Mucosa of descending colon (tissue), 3 donors: ENCODE results near the gene BORCS6. TPM values are rescaled to one million over a fixed set of nuclear protein-coding genes. Genes with fewer than 3 reads are reported as not detected.

Experiments used
- ATAC-seq: fragments of 200-7000 bp; cut with Tn5 transposase; one replicate; pipeline ENCODE4 v1.9.1; 2020; ENCODE audit warnings: mild to moderate bottlenecking, moderate library complexity
- DNase-seq, 3 donors: peaks; one replicate each; pipeline ENCODE4 v3.0.0-alpha.2; 2020
- H3K36me3 ChIP-seq: fragments of 200-600 bp; one replicate; pipeline ENCODE4 v1.8.0; 2021; ENCODE audit warnings: low read depth, mild to moderate bottlenecking
- H3K4me1 ChIP-seq: fragments of 200-600 bp; one replicate; pipeline ENCODE4 v1.8.0; 2021; ENCODE audit warnings: low read depth, mild to moderate bottlenecking
- H3K4me3 ChIP-seq: fragments of 200-600 bp; one replicate; pipeline ENCODE4 v1.8.0; 2021; ENCODE audit warnings: mild to moderate bottlenecking
- H3K9me3 ChIP-seq: fragments of 200-600 bp; one replicate; pipeline ENCODE4 v1.8.0; 2021; ENCODE audit warnings: mild to moderate bottlenecking
- CTCF ChIP-seq: fragments of 200-600 bp; IDR thresholded peaks from one replicate; pipeline ENCODE4 v1.8.0; 2022; ENCODE audit warnings: antibody characterized with exemption, mild to moderate bottlenecking
- intact Hi-C, 2 donors: fragments of 100-400 bp; cut with DNase I in 1 of 2; cut with micrococcal nuclease in 1 of 2; formaldehyde crosslinking; loops; one replicate each; pipeline versions ENCODE4 v1.11.0 to v1.11.1; 2022; cut with DNase I, micrococcal nuclease
- total RNA-seq, 3 donors: library from RNA; stranded (reverse); fragmentation: NEBNext Ultra II Directional in 2 of 3; extraction: Animal tissue kit (Norgen Biotek cat#: 25700) in 2 of 3; gene quantifications; one replicate each; pipeline versions ENCODE4 v1.2.1 to v1.2.4, GENCODE V29; 2021 to 2023
- donor health status: DM: no; HTN: no; CAD: no; lungs with moderate emphysema.
- donor health status: DM: no; HTN: no; CAD: no.
- donor health status: DM: no; HTN: yes; CAD: no.

The BORCS6 gene
- total RNA-seq, 3 donors from 2014 or later = 10.5 to 11.4 (median 11.0) TPM

DNA sequence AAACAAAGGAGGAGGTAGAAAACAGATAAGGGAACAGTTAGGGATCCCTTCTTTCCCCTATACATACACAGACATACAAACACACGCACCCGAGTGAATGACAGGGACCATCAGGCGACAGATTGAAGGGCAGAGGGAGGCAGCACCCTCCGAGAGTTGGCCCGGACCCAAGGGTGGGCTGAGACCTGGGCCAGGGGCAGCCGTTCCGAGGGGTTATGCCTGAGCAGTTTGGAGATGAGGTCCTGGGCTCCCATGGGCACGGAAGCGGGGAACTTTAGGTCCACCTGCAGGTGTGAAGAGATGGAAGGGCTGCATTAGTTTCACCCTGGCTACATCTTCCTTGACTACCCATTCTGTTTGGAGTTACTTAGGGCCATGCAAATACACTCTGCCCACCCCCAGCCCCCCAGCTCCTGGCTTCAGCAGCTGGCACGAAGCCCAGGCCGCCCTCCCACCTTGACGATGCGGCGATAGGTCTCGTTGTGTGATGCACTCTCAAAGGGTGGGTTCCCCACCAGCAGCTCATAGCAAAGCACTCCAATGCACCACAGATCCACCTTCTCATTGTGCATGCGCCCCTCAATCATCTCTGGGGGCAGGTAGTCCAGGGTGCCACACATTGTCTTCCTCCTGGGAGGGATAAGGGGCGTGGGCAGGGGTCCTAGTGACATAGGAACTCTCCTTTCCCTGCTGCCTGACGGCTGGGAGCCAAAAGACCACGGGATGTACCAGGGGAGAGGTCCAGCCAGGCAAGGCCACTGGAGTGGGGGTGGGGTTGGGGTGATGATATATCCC, 15.0 kb upstream of the BORCS6 start:
- ATAC-seq (no peak), DNase-seq (peak in 1 of 3 donors; percentile 53)
- H3K4me1 ChIP-seq = peaks cover 2% of the 10 kb centered on the region
- intact Hi-C loops = no loop called here
- H3K4me3 ChIP-seq = no peak overlapping the region
- no peaks in the 10 kb centered on the region for H3K9me3 ChIP-seq
- TF ChIP-seq CTCF = no peak
- H3K36me3 ChIP-seq = no peaks in the 10 kb centered on the region

DNA sequence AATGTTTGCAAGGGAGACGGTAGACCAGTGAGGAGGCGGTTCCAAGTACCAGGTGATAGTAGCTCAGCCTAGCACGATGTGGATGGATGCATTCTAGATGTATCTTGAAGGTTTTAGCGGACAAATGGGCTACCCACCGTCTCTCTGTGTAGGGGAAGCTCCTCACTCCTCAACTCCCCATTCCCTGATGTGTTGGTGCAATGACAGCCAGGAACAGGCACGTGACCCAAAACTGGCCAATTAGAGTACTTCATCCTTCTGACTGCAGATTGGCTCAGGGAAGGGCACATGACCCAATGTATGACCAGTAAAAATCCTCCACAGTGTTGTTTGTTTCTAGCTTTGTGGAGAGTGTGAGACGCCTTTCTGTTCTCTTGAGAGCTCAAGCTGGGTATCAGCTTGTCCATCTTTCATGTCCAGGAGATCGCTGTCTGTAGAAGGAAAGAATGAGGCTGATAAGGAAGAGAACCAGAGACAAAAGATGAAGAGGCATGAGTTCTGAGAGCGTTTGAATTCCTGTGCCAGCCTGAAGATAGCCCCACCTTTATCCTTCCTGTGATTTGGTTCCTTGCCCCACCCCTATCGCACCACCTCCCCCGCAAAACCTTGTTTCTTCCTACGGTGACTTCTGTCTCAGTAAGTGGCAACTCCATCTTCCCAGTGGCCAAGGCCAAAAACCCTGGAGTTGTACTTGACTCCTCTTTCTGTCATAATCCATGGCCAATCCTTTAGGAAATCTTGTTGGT, 2.3 kb upstream of the BORCS6 start:
- peaks cover 42% of the 10 kb centered on the region for H3K4me1 ChIP-seq

GRCh38 chr17:8190506-8190905, 526 bp upstream of the BORCS6 start:
- TF ChIP-seq CTCF = no peak

More for the DNA sequence above, 2.3 kb upstream of the BORCS6 start:
- no peak overlapping the region for H3K4me3 ChIP-seq
- TF ChIP-seq CTCF = no peak
- H3K36me3 ChIP-seq = peaks cover 10% of the 10 kb centered on the region
- DNase-seq = peak; percentile 56 to 90 (median 58)
- intact Hi-C loops = no loop called here
- ATAC-seq = peak; percentile 57
- H3K9me3 ChIP-seq = no peaks in the 10 kb centered on the region

DNA sequence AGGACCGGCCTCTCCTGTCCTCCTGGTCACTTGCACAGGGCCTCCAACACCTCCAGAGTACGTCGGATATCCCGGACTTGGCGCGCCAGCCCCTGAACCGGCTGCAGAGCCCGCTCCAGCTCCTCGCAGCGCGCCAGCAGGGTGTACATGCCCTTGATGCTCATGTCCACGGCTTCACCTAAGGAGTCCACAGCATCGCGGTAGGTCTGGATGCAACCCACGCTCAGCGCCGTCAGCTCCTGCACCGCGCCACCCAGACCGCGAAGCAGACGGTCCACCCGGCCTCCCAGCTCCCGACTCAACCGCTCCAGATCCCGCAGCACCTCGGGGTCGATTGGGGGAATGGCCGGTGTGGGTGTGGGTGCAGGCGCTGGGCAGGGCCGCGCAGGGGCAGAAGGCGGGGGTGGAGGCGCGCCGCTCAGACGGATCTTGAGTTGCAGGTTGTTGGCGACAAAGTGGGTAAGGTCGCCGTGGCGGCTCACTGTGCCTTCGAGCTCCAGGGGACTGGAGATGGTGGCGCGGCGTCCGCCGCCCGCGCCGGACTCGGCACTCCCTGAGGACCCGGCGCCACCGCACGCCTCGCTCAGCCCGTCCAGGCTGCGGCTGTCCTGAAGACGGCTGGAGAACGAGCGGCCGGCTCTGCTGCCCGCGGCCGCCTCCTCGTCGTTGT, 804 bp downstream of the BORCS6 start:
- DNase-seq = peak; percentile 54 to 78 (median 72)
- peak overlapping the region; percentile 71 for H3K4me3 ChIP-seq
- intact Hi-C loops = no loop called here
- H3K9me3 ChIP-seq = no peaks in the 10 kb centered on the region
- no peak for TF ChIP-seq CTCF
- H3K4me1 ChIP-seq = peaks cover 46% of the 10 kb centered on the region
- ATAC-seq = peak; percentile 1
- H3K36me3 ChIP-seq = peaks cover 10% of the 10 kb centered on the region

More at GRCh38 chr17:8190506-8190905, 526 bp upstream of the BORCS6 start:
- peaks cover 10% of the 10 kb centered on the region for H3K36me3 ChIP-seq
- H3K4me1 ChIP-seq = peaks cover 46% of the 10 kb centered on the region
- H3K9me3 ChIP-seq = no peaks in the 10 kb centered on the region
- intact Hi-C loops = no loop called here
- H3K4me3 ChIP-seq = no peak overlapping the region
- ATAC-seq (no peak), DNase-seq (peak in 1 of 3 donors; percentile 34)

DNA sequence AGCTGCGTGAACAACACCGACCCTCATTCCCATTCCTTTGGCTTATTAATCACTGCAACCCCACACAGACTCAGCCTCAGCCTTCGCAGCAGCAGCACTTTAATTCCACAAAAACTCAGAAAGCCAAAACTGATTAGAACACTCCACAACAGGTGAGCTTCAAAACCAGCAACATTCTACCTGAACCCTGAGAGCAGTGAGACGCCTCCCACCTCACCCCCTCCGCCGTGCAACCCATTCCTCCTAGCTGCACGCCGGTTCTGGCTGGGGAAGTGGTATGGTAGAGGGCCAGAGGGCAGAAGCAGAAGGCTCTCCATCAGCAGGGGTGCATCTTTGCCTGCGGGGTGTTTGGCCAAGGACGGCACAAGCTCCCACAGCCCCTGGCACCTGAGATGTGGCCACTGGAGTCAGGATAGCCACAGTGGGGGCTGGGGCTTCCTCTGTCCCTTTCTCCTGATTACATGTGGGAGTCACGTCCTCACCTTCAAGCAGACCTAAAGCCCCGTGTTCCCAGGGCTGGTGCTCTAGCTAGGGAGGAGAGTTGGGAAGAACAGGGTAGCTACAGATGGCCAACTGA, 1.6 kb downstream of the BORCS6 start:
- DNase-seq (peak in 2 of 3 donors; percentile 36 to 57), ATAC-seq (no peak)
- no peak for TF ChIP-seq CTCF
- Histone ChIP-seq H3K4me1 (peaks cover 46% of the 10 kb centered on the region), H3K9me3 (no peaks in the 10 kb centered on the region), H3K36me3 (peaks cover 10% of the 10 kb centered on the region), H3K4me3 (no peak overlapping the region)
- intact Hi-C loops = no loop called here
